Suprapubic skin (tissue), 4 donors: ENCODE results near the gene LRRC45. TPM values are rescaled to one million over a fixed set of nuclear protein-coding genes. Genes with fewer than 3 reads are reported as not detected.

Experiments
- DNase-seq, 2 donors: peaks; one replicate each; pipeline ENCODE4 v3.0.0-alpha.2; 2019; ENCODE audit warnings: low spot score in 2 of 2
- H3K27ac ChIP-seq: fragments of 200-600 bp; sonication (generic); one replicate; pipeline ENCODE4 v1.5.1; 2019
- H3K27me3 ChIP-seq: fragments of 200-600 bp; sonication (generic); one replicate; pipeline ENCODE4 v1.5.1; 2019
- H3K36me3 ChIP-seq: fragments of 200-600 bp; sonication (generic); one replicate; pipeline ENCODE4 v1.5.1; 2019
- H3K4me1 ChIP-seq: fragments of 200-600 bp; sonication (generic); one replicate; pipeline ENCODE4 v1.5.1; 2019
- H3K4me3 ChIP-seq: fragments of 200-600 bp; sonication (generic); one replicate; pipeline ENCODE4 v1.5.1; 2019; ENCODE audit warnings: mild to moderate bottlenecking
- H3K9me3 ChIP-seq: fragments of 200-600 bp; sonication (generic); one replicate; pipeline ENCODE4 v1.5.1; 2019
- EP300 ChIP-seq: sonication (generic); formaldehyde crosslinking; IDR thresholded peaks from one replicate; pipeline ENCODE4 v1.6.1; 2017; ENCODE audit warnings: antibody characterized with exemption
- POLR2A ChIP-seq, 2 donors: fragments of 450-650 bp; IDR thresholded peaks; one replicate each; pipeline ENCODE4 v1.6.1; 2017; ENCODE audit warnings: antibody characterized with exemption in 2 of 2, mild to moderate bottlenecking in 2 of 2, moderate library complexity in 2 of 2
- POLR2AphosphoS5 ChIP-seq, 3 donors: sonication (generic); formaldehyde crosslinking; IDR thresholded peaks; one replicate each; pipeline ENCODE4 v1.6.1; 2017; ENCODE audit warnings: antibody characterized with exemption in 3 of 3
- WGBS: methylation state at CpG from one replicate; pipeline ENCODE4 v1.1.5; 2018; 5-methylcytosine and 5-hydroxymethylcytosine counted together
- total RNA-seq, 4 donors: library from RNA; depleted of rRNA; stranded (reverse); fragments of >200 nt; gene quantifications; one replicate each; pipeline ENCODE4 v1.1.0, GENCODE V29; 2016
- TF ChIP-seq, protein P1 (sequence below), 2 donors: fragments of 200-600 bp in 1 of 2; fragments of 450-650 bp in 1 of 2; sonication (generic) in 1 of 2; IDR thresholded peaks; one replicate each; pipeline ENCODE4 v1.5.1; 2016 to 2019; ENCODE audit warnings: antibody characterized with exemption in 2 of 2, mild to moderate bottlenecking in 1 of 2, moderate library complexity in 1 of 2

The LRRC45 gene
- total RNA-seq, 4 donors from 2014 or later: 14.1 to 18.7 (median 15.4) TPM

DNA sequence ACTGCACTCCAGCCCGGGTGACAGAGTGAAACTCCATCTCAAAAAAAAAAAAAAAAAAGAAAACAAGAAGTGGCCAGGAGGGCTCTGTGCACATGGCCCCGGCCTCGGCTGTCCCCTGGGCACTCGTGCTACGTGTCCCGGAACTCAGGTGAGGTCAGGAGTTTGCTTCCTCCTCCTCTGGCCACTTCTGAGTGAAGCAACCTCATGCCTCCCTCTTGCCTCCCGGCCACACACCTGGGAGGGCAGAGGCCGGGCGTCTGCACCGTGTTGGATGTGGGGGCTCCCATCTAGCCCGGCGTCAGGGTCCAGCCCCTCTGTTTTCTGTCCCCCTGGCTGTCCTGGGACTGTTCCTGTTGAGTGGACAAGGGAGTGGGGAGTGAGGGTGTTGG is 23.5 kb upstream of the LRRC45 start:
- peaks cover 24% of the 10 kb centered on the region for H3K4me1 ChIP-seq
- no peaks in the 10 kb centered on the region for H3K9me3 ChIP-seq
- TF ChIP-seq EP300 (no peak), POLR2AphosphoS5 (IDR thresholded peaks at IDR 0.05) (no peak), POLR2A (IDR thresholded peaks at IDR 0.05) (no peak)
- TF ChIP-seq, protein P1, sequence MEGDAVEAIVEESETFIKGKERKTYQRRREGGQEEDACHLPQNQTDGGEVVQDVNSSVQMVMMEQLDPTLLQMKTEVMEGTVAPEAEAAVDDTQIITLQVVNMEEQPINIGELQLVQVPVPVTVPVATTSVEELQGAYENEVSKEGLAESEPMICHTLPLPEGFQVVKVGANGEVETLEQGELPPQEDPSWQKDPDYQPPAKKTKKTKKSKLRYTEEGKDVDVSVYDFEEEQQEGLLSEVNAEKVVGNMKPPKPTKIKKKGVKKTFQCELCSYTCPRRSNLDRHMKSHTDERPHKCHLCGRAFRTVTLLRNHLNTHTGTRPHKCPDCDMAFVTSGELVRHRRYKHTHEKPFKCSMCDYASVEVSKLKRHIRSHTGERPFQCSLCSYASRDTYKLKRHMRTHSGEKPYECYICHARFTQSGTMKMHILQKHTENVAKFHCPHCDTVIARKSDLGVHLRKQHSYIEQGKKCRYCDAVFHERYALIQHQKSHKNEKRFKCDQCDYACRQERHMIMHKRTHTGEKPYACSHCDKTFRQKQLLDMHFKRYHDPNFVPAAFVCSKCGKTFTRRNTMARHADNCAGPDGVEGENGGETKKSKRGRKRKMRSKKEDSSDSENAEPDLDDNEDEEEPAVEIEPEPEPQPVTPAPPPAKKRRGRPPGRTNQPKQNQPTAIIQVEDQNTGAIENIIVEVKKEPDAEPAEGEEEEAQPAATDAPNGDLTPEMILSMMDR (IDR thresholded peaks at IDR 0.05): no peak
- no peak overlapping the region for H3K4me3 ChIP-seq
- peaks cover 13% of the 10 kb centered on the region for H3K36me3 ChIP-seq
- no peaks in the 10 kb centered on the region for H3K27me3 ChIP-seq
- WGBS: 94% methylated on average over 12 of the region's 12 CpGs
- DNase-seq: no peak
- no peak overlapping the region for H3K27ac ChIP-seq

DNA sequence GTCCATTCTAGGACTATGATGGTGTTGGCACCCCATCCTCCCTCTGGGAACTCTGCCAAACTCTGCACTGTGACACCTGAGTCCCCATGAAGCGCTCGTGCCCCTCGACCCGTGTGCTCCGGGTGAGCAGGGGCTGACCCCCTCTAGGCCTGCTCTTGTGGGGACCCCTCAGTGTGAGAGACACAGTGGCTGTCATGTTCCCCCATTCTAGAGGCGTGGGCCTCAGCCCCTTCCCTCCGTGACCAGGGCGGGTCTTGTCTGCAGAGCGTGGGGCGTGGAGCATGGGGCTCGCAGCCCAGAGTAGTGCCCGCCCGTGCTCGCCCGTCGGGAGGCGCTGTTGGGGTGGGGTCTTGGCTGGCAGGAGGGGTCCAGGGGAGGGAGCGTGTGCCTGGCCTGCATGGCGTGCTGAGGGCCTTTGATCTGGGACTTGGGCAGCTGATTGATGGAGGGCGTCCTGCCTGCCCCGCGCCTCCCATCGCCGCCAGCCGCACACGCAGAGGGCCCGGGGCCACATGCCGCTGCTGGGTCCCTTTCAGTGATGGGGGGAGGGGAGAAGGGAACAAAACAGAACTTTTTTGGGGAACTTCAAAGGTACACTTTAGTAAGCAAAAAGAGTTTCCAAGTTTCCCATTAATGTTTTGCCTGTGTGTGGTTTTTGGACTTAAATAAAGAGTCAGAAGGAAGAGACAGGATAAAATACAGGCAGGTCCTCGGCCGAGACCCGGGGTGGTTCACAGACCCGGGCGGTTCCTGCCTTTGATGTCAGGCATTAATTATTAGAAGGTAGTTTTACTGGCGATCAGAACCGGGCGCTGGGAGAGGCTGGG is 22.9 kb upstream of the LRRC45 start:
- peaks cover 13% of the 10 kb centered on the region for H3K36me3 ChIP-seq
- no peaks in the 10 kb centered on the region for H3K9me3 ChIP-seq
- no peak for TF ChIP-seq EP300
- TF ChIP-seq POLR2A (IDR thresholded peaks at IDR 0.05): no peak
- no peak for TF ChIP-seq POLR2AphosphoS5 (IDR thresholded peaks at IDR 0.05)
- TF ChIP-seq, protein P1 (IDR thresholded peaks at IDR 0.05): no peak
- peaks cover 24% of the 10 kb centered on the region for H3K4me1 ChIP-seq
- H3K4me3 ChIP-seq: no peak overlapping the region
- no peak for DNase-seq
- 67% methylated on average over 20 of the region's 36 CpGs for WGBS
- H3K27ac ChIP-seq: no peak overlapping the region
- no peaks in the 10 kb centered on the region for H3K27me3 ChIP-seq

DNA sequence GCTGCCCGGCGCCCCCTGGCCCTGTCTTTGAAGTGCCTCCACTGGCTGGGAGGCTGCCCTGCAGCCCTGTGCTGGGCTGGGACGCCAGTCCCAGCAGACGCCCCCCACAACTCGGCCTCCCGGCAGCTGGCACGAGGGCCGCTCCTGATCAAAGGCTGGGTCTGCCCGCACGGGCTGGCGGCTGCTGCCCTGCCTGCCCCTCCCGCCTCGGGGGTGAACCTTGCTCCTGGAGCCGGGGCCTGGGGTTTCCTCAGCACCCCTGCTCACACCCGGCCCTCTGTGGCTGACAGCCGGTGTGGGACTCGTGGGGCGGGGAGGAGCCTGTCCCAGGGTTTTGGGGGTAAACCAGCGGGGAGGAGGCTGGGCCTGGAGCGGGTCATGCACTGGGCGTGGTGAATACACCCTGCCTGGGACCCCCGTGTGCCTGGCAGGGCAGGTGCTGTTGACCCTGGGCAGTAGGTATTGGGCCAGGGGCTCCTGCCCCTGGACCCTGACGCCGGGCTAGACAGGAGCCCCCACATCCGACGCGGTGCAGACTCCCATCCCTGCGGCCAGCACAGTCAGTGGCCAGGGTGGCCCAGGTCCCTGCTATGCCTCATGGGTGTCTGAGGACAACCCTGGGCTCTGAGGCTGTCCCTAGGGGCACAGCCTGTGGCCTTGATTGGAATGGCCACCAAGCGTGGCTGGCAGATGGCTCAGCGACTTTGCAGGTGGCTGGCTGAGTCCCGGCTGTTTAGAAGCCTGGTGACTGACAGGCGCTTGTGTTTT is 22.1 kb upstream of the LRRC45 start:
- Histone ChIP-seq H3K9me3 (no peaks in the 10 kb centered on the region), H3K4me3 (no peak overlapping the region), H3K4me1 (peaks cover 31% of the 10 kb centered on the region), H3K27ac (no peak overlapping the region), H3K27me3 (no peaks in the 10 kb centered on the region), H3K36me3 (peaks cover 11% of the 10 kb centered on the region)
- WGBS: 70% methylated on average over 13 of the region's 32 CpGs
- no peak for DNase-seq
- TF ChIP-seq POLR2AphosphoS5 (IDR thresholded peaks at IDR 0.05) (no peak), EP300 (no peak)
- TF ChIP-seq, protein P1 (IDR thresholded peaks at IDR 0.05): no peak

DNA sequence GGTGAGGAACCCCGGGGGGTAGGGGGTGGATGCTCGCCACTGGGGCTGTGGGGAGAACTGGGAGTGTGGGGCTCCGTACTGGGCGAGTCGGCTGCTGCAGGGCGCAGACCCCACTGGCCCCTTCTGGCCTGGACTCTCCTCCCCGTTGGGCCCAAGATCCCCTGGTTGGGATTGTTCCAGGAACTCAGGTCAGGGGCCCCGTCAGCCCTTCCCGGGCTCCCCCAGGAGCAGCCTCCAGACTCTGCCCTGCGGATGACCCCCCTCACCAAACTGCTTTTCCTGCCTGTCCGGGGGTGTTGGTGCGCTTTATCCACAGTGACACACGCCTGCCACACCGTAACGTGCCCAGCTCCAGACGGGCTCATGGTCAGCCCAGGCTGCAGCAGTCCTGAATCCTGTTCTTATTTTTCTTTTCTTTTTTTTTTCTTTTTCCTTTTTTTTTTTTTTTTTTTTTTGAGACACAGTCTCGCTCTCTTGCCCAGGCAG is 21.5 kb upstream of the LRRC45 start:
- H3K4me1 ChIP-seq: peaks cover 37% of the 10 kb centered on the region
- no peaks in the 10 kb centered on the region for H3K9me3 ChIP-seq

More for the DNA sequence above, 21.5 kb upstream of the LRRC45 start:
- no peak overlapping the region for H3K4me3 ChIP-seq
- H3K27me3 ChIP-seq: no peaks in the 10 kb centered on the region
- peaks cover 4% of the 10 kb centered on the region for H3K36me3 ChIP-seq
- TF ChIP-seq POLR2AphosphoS5 (IDR thresholded peaks at IDR 0.05) (no peak), POLR2A (IDR thresholded peaks at IDR 0.05) (no peak), EP300 (no peak)
- TF ChIP-seq, protein P1 (IDR thresholded peaks at IDR 0.05): no peak
- H3K27ac ChIP-seq: no peak overlapping the region
- no peak for DNase-seq
- 90% methylated on average over 16 of the region's 17 CpGs for WGBS
